IPS-NIHi11 (cell line): Measurements from ENCODE around the gene SDR42E1.
"Not testable (repeated sequence)": the region's sequence is repeated elsewhere in the genome, so short reads cannot be mapped to it uniquely, and the experiment has no call there.

Source experiments
- DNase-seq: peaks from one replicate; pipeline ENCODE4 v3.0.0; 2012; ENCODE audit warnings: mixed read lengths, low spot score

The SDR42E1 gene

GRCh38 chr16:82004601-82005000, 6.7 kb downstream of the SDR42E1 start:
- DNase-seq = no peak

- no peak for DNase-seq
These were observed 8.4 kb downstream of the SDR42E1 start for GRCh38 chr16:82002831-82003230.

GRCh38 chr16:81997738-81998137, 13.5 kb downstream of the SDR42E1 start:
- no peak for DNase-seq

DNA sequence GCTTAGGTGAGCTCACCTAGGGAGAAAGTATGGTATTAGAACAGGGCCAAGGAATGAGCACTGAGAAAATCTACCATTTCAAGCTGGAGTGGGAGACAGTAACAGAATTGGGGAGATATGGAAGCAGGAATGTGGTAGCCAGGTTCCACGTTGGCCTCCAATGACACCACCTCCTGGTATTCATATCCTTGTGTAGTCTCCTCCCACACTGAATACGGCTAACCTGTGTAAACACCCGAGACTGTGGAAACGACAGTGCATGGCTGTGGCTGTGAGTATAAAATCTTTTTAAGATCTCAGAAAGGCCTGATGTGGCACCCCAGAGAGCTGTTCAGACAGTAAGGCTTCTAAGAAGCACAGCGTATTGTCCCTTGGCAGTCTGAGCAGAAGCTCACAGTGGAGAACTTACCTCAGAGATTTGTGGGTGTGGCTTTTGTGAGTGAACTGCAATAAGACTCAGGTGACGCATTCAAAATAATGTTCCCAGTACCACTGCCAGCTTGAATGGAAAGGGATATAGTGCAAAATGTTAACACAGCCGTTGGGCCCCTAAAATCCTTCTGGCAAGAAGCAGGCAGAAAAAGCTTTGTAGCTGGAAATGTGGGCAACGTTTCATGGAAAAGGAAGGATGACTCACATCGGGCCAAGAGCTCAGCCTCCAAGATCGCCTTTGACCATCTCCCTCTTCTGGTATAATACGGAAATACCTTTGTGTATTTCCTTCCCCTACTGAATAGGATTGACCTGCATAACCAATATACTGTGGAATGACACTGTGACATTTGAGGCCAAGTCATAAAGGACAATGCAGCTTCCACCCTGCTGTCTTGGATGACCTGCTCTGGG, 14.4 kb downstream of the SDR42E1 start:
- peak; percentile 50 for DNase-seq

DNA sequence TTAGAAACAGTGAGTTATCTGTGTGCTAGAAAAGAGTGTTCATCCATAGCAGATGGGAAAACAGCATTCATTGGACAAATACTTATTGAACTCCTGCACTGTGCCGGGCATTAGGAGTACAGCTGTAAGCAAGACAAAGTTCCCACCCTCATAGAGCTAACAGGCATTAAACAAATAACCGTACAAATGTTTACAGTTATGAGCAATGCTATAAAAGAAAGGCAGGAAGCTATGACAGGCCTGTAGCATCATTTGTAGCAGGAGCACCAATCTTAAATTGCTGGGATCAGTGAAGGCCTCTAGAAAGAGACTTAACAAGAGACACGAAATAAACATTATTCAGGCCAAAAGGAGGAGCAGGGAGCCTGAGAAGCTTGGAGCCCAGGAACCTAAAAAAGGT, 15.6 kb downstream of the SDR42E1 start:
- DNase-seq = no peak

GRCh38 chr16:81994485-81994884, 16.8 kb downstream of the SDR42E1 start:
- peak; percentile 34 for DNase-seq

- no peak for DNase-seq
These were observed 18.4 kb downstream of the SDR42E1 start for GRCh38 chr16:81992859-81993258.

- DNase-seq = no peak
These were observed 23.6 kb downstream of the SDR42E1 start for GRCh38 chr16:81987706-81988105.

GRCh38 chr16:81987121-81987520, 24.1 kb downstream of the SDR42E1 start:
- no peak for DNase-seq

GRCh38 chr16:81977335-81977942, 33.8 kb downstream of the SDR42E1 start:
- DNase-seq = not testable (repeated sequence)

DNA sequence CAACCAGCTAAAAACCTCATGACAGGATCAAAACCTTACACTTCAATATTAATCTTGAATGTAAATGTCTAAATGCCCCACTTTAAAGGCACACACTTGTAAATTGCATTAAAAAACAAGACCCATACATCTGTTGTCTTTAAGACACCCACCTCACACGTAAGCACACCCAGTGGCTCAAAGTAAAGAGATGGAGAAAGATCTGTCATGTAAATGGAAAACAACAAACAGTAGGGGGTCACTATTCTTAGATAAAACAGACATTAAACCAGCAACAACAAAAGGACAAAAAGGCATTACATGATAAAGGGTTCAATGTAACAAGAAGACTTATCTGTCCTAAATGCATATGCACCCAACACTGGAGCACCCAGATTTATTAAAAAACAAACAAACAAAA, 35.6 kb downstream of the SDR42E1 start:
- no peak for DNase-seq

DNA sequence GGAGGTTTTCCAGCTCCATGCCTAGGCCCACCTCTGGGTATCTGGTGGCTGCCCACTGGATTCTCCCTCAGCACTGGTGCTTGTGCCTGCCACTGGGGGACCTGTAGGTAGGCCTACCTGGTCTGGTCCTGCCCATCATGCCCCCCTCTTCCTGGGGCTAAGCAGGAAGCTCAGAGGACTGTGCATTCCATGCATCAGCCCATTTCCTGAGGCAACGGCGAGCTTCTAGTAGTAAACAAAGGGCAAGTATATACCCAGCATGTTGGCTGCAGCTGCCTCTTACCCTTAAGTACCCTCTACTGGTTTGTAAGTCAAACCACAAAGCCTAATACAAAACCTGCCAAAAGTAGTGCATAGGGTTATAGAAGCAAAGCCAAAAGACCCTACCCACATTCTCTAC, 37.5 kb downstream of the SDR42E1 start:
- no peak for DNase-seq

- DNase-seq = no peak
These were observed 39.4 kb downstream of the SDR42E1 start for GRCh38 chr16:81971853-81972252.

GRCh38 chr16:81967358-81967757, 43.9 kb downstream of the SDR42E1 start:
- DNase-seq = no peak

DNA sequence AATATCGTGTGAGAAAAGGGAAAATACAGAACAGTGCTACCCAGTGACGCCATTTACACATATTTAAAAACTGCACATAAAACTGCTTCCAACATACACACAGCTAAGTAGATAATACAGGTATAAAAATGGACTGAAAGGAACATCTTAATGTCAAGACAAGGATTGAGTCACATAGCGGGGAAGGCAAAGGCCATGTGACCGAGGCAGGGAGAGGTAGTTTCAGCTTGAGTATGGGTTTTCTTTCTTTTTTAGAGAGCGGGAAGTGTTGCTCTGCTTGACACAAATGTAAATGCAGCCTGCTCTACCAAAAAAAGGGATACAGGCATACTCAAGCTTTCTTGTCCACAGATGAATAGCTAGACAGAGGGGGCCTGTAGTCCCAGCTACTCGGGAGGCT, 46.5 kb downstream of the SDR42E1 start:
- no peak for DNase-seq

DNA sequence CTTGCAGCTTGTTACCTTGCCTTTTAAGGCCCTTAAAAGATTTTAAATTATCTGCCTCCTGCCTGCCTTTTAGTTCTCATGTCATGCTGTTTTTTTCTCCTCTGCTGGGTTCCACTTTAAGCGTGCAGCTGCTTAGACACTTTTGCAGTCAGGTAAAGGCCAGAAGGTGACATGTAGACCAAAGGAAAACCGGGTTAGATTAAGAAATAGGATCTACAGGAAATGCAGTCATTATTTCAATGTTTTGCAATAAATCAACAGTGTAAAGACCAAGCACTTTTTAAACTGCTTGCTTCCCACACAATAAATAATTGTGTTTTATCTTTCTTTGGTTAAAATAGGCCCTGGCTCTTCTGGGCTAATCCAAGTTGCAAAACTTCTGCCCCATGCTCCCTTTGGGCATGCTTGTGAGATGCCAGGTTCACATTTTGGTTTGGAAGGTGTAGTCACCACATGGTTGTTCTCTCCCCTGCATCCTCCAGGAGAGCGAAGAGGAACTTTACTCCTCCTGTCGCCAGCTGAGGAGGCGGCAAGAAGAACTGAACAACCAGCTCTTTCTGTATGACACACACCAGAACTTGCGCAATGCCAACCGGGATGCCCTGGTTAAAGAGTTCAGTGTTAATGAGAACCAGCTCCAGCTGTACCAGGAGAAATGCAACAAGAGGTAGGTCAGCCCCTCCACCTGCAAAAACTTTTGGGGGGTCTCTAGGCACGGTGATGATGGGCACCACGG, 54.9 kb downstream of the SDR42E1 start:
- no peak for DNase-seq

DNA sequence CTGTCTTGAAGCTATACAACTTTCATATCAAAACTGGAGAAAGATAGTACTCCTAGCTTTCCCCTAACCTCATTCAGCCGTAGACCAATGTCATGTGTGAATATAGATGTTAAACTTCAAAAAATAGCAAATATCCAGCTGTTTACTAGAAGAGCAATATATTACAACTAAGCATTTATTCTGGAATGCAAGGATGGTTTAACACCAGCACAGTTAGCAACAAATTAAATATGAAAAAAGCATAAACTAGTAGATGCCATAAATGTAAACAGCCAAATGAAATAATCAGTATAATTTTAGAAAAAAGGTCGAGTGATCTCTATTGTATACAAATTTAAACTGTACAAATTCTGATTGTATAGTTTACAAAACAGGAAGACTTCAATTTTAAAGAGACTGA, 59.7 kb downstream of the SDR42E1 start:
- no peak for DNase-seq

DNA sequence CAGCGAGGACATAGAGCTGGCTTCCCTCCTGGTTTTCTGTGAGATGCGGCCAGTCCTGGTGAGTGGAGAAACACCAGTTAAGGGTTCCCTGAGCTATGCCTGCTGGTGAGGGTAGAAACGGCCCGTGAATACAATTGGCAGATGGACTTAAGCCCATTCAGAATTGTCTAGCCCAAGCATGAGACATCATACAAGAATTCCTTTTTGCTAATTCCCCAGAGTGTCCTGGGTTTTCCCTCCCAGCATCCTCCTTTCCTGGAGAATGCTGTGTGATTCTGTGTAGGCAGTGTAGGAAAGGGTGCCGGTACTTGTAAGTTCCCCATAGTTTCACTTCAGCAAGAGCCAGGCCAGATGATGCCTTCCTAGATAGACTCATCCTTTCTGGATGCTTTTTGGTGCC, 65.1 kb downstream of the SDR42E1 start:
- no peak for DNase-seq

- no peak for DNase-seq
These were observed 65.6 kb downstream of the SDR42E1 start for GRCh38 chr16:81945665-81946064.

DNA sequence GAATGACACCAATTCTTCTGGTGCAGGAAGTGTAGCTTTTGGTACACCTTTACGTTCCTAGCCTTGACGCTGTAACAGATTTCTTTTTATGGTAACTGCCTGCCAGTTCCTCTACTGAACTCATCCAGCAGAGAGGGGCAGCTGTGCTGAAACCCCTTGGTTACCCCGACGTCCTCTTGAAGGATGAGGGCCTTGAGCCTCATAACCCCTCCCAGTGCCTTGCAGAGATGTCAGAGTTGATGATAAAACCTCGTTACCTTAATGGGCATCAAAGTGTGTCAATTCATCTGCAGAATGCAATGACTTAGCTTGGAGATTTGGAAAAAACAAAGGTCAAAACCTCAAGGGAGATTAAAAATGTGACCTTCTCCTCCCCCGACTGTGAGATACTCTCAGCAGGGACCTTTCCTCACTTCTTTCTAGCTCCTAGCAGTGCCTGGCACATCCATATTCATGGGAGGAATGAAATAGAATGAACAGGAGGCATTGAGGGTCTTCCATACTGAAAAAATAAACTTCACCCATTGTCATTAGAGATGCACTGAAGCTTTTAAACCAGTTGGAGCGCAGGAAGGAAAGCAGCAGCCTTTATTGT, 69.2 kb downstream of the SDR42E1 start:
- DNase-seq = no peak

GRCh38 chr16:81940781-81941560, 70.3 kb downstream of the SDR42E1 start:
- DNase-seq = peak; percentile 36
